Panc1 (cell line): ENCODE data around the gene CLIC4.

Experiments used
- CTCF ChIP-seq: fragments of 450-650 bp; IDR thresholded peaks from 2 replicates; pipeline ENCODE4 v1.5.1; 2017; ENCODE audit warnings: mild to moderate bottlenecking
- POLR2AphosphoS5 ChIP-seq: IDR thresholded peaks from 2 replicates; pipeline ENCODE4 v1.6.1; 2012; ENCODE audit warnings: mild to moderate bottlenecking, low read depth, low read length, moderate library complexity
- REST ChIP-seq, 2 experiments: IDR thresholded peaks; 2 replicates each; pipeline ENCODE4 v1.6.1; 2011 to 2012; ENCODE audit warnings: low read depth in 2 of 2, control low read depth in 1 of 2, low read length in 1 of 2, mild to moderate bottlenecking in 1 of 2, moderate library complexity in 1 of 2; ENCODE audit not compliant: insufficient read depth in 1 of 2

GRCh38 chr1:24828887-24829192 is 83.6 kb downstream of the CLIC4 start:
- no peak for TF ChIP-seq CTCF
- TF ChIP-seq POLR2AphosphoS5 = no peak
- no peak for TF ChIP-seq REST (IDR thresholded peaks at IDR 0.05; ENCODE audit: insufficient read depth in 1 of 2, low read depth in 2 of 2, low read length in 1 of 2)
